ENCODE results near the gene NFIA. TPM values are rescaled to one million over a fixed set of nuclear protein-coding genes. Genes with fewer than 3 reads are reported as not detected.

NFIA gene
- total RNA-seq, 1 experiment from 2014 or later: 0.35 TPM

- Histone ChIP-seq H3K4me1 (ENCODE audit: insufficient read depth, low read length) (no peaks in the 10 kb centered on the region), H2BK120ac (ENCODE audit: low read depth, low read length, poor library complexity, severe bottlenecking) (no peak overlapping the region), H4K5ac (ENCODE audit: insufficient read length, low read depth, low read length) (no peak overlapping the region), H2BK12ac (ENCODE audit: insufficient read length, low read depth, low read length) (no peak overlapping the region), H3K9me3 (ENCODE audit: control insufficient read depth, low read depth, low read length) (no peaks in the 10 kb centered on the region), H3K56ac (ENCODE audit: insufficient read length, low read depth, low read length) (no peak overlapping the region), H3K79me2 (ENCODE audit: insufficient read depth, low read length) (no peaks in the 10 kb centered on the region), H3K14ac (ENCODE audit: insufficient read depth, low read length) (no peak overlapping the region), H3K23ac (ENCODE audit: insufficient read length, low read depth, low read length) (no peak overlapping the region), H3K79me1 (ENCODE audit: insufficient read depth, low read depth, low read length, poor library complexity, severe bottlenecking) (no peaks in the 10 kb centered on the region), H3K27ac (ENCODE audit: insufficient read length, low read depth, low read length) (no peak overlapping the region), H2BK15ac (ENCODE audit: low read depth, low read length) (no peak overlapping the region), H4K20me1 (ENCODE audit: control insufficient read depth, insufficient read depth, insufficient read length) (no peaks in the 10 kb centered on the region), H3K4me2 (ENCODE audit: insufficient read depth, insufficient read length, low read length) (no peak overlapping the region), H3K4ac (ENCODE audit: low read depth, low read length) (no peak overlapping the region), H2BK20ac (ENCODE audit: low read depth, low read length, poor library complexity, severe bottlenecking) (no peak overlapping the region), H4K8ac (replicated peaks; ENCODE audit: insufficient read length, low read depth, low read length) (no peak overlapping the region), H4K91ac (ENCODE audit: insufficient read length, low read depth, low read length) (no peak overlapping the region), H3T11ph (ENCODE audit: low read length) (no peak overlapping the region), H2AK5ac (ENCODE audit: insufficient read length, low read length) (no peak overlapping the region), H3K9ac (ENCODE audit: extremely low read depth, insufficient read length, low read length) (no peak overlapping the region), H3K18ac (ENCODE audit: insufficient read length, low read depth, low read length) (no peak overlapping the region), H2AFZ (ENCODE audit: low read length) (no peak overlapping the region), H3K23me2 (ENCODE audit: insufficient read length, low read depth, low read length, poor library complexity, severe bottlenecking) (no peaks in the 10 kb centered on the region), H2BK5ac (ENCODE audit: insufficient read length, low read length) (no peak overlapping the region), H3K27me3 (ENCODE audit: insufficient read depth, low read length) (no peaks in the 10 kb centered on the region)
- no peak for TF ChIP-seq CTCF (conservative IDR thresholded peaks at IDR 0.05)
- H3K27ac Mint-ChIP-seq: no peak overlapping the region
- WGBS (ENCODE audit: extremely low coverage, insufficient read length, low lambda C conversion rate): no CpG with 5 or more reads among the region's 5 CpGs
- no peaks in the 10 kb centered on the region for H3K4me1 Mint-ChIP-seq
- H3K27me3 Mint-ChIP-seq (ENCODE audit: low read depth): no peaks in the 10 kb centered on the region
- H3K36me3 Mint-ChIP-seq (ENCODE audit: insufficient read depth in 1 of 3, low read depth in 3 of 3): no peaks in the 10 kb centered on the region; a peak in 1 of 7 replicates
- no peak for DNase-seq
- H3K4me3 Mint-ChIP-seq: no peak overlapping the region
- H3K9me3 Mint-ChIP-seq: no peaks in the 10 kb centered on the region
Observed at GRCh38 chr1:61101536-61101935, 19.2 kb downstream of the NFIA start.

All from H9 (cell line).